PC-9 (cell line): ENCODE measurements around the gene TRAF3. TPM values are rescaled to one million over a fixed set of nuclear protein-coding genes. Genes with fewer than 3 reads are reported as not detected.

Source experiments
- BruUV-seq: library from RNA; stranded (reverse); fragments of 400-500 nt; replicated peaks from 2 replicates; lab custom pipeline; 2021; lab: Mats Ljungman, UMichigan
- CTCF ChIA-PET: fragments of 300-600 bp; sonication (Branson Sonifier 250); formaldehyde crosslinking; loops from one replicate; lab custom pipeline; 2022; ENCODE audit warnings: antibody characterized with exemption; lab: Charles Lee
- POLR2A ChIA-PET: fragments of 300-600 bp; sonication (Branson Sonifier 250); formaldehyde crosslinking; loops from one replicate; lab custom pipeline; 2022; ENCODE audit warnings: antibody characterized with exemption; ENCODE audit not compliant: unreplicated experiment; lab: Charles Lee
- DNase-seq, 2 experiments: peaks; one replicate each; pipeline versions ENCODE4 v3.0.0 to v3.0.0-alpha.2; 2015 to 2022; ENCODE audit warnings: mixed read lengths in 1 of 2
- H2AFZ ChIP-seq: fragments of 200-600 bp; sonication (generic); 2 replicates; pipeline ENCODE4 v1.8.1; 2017; ENCODE audit warnings: antibody characterized with exemption
- H3F3A ChIP-seq: fragments of 200-600 bp; sonication (generic); 2 replicates; pipeline ENCODE4 v1.8.1; 2017; ENCODE audit warnings: antibody characterized with exemption, mild to moderate bottlenecking, low read depth; ENCODE audit not compliant: insufficient read depth
- H3K27ac ChIP-seq: fragments of 200-600 bp; sonication (generic); 2 replicates; pipeline ENCODE4 v1.6.1; 2016; ENCODE audit warnings: mixed run types
- H3K27me3 ChIP-seq: fragments of 200-600 bp; sonication (generic); 2 replicates; pipeline ENCODE4 v1.6.1; 2016; ENCODE audit warnings: low read depth, mixed run types; ENCODE audit not compliant: insufficient read depth
- H3K36me3 ChIP-seq: fragments of 200-600 bp; sonication (generic); 2 replicates; pipeline ENCODE4 v1.6.1; 2016; ENCODE audit warnings: low read depth, mixed run types
- H3K4me1 ChIP-seq: fragments of 200-600 bp; sonication (generic); replicated peaks from 2 replicates; pipeline ENCODE4 v1.6.1; 2016; ENCODE audit warnings: mixed run types; ENCODE audit not compliant: insufficient read depth
- H3K4me2 ChIP-seq: fragments of 200-600 bp; sonication (generic); 2 replicates; pipeline ENCODE4 v1.6.1; 2017; ENCODE audit warnings: mixed run types
- H3K4me3 ChIP-seq: fragments of 200-600 bp; sonication (generic); 2 replicates; pipeline ENCODE4 v1.6.1; 2016; ENCODE audit warnings: mixed run types
- H3K79me2 ChIP-seq: fragments of 200-600 bp; sonication (generic); 2 replicates; pipeline ENCODE4 v1.6.1; 2017; ENCODE audit warnings: low read depth, mixed run types
- H3K9me2 ChIP-seq: fragments of 200-600 bp; sonication (generic); 2 replicates; pipeline ENCODE4 v1.8.1; 2017; ENCODE audit warnings: mild to moderate bottlenecking; ENCODE audit not compliant: insufficient read depth
- H3K9me3 ChIP-seq: fragments of 200-600 bp; sonication (generic); 2 replicates; pipeline ENCODE4 v1.8.1; 2016; ENCODE audit warnings: low read depth; ENCODE audit not compliant: insufficient read depth
- H4K20me1 ChIP-seq: fragments of 200-600 bp; sonication (generic); 2 replicates; pipeline ENCODE4 v1.8.1; 2017; ENCODE audit not compliant: insufficient read depth
- CTCF ChIP-seq: fragments of 200-600 bp; sonication (generic); conservative IDR thresholded peaks from 2 replicates; pipeline ENCODE4 v1.6.1; 2017; ENCODE audit warnings: mixed run types, antibody characterized with exemption, mild to moderate bottlenecking, moderate library complexity
- EZH2 ChIP-seq: fragments of 200-600 bp; sonication (generic); IDR thresholded peaks from 2 replicates; pipeline ENCODE4 v1.8.0; 2017; ENCODE audit warnings: antibody characterized with exemption, low read depth
- intact Hi-C: fragments of 100-400 bp; cut with micrococcal nuclease; formaldehyde crosslinking; loops from one replicate; pipeline ENCODE4 v1.10.0; 2022; ENCODE audit not compliant: unreplicated experiment
- total RNA-seq: library from RNA; stranded (reverse); gene quantifications from 2 replicates; pipeline ENCODE4 v1.2.3, GENCODE V29; 2021

The TRAF3 gene
- total RNA-seq, 1 experiment from 2014 or later = 41.3 TPM

- intact Hi-C loops = no loop called here
- Histone ChIP-seq H3K9me3 (peaks cover 9% of the 10 kb centered on the region; the same call in 1 of the 2 replicates), H3K9me2 (no peaks in the 10 kb centered on the region), H4K20me1 (no peaks in the 10 kb centered on the region; the same call in 1 of the 2 replicates), H3K4me2 (no peak overlapping the region), H3K4me3 (no peak overlapping the region), H3K79me2 (no peaks in the 10 kb centered on the region), H2AFZ (no peak overlapping the region), H3K36me3 (peaks cover 12% of the 10 kb centered on the region), H3K4me1 (no peaks in the 10 kb centered on the region), H3K27me3 (no peaks in the 10 kb centered on the region), H3K27ac (no peak overlapping the region), H3F3A (peaks cover 10% of the 10 kb centered on the region)
- DNase-seq = no peak
- ChIA-PET CTCF (interaction anchor here (0.6 kb wide), 1 partner anchor 178 kb away, joined by 3 read pairs; no protein-coding TSS in a partner anchor), POLR2A (no interaction called here)
- TF ChIP-seq CTCF (no peak), EZH2 (no peak)
- no TSS peak for BruUV-seq
Measured at GRCh38 chr14:102746634-102747438, 30.4 kb upstream of the TRAF3 start.

DNA sequence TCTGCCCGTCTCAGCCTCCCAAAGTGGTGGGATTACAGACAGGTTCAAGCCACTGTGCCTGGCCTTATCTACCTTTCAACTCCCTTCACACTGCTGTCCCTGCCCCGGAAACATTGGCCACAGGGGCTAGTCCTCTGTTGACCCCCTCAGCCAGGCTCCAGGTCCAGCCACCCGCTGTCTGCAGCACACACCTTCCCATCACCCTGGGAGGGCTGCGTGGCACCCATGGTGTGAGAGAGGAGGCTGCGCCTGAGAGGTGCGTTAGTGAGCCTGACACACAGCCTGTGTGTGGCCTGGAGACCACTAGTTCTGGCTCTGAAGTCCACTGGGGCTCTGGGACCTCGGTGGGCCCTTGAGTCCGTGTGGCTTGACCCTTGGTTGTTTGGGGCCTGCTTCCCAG, 28.4 kb upstream of the TRAF3 start:
- ChIA-PET POLR2A (interaction anchor here (0.6 kb wide), 1 partner anchor 94 kb away, joined by 6 read pairs; no protein-coding TSS in a partner anchor), CTCF (no interaction called here)
- Histone ChIP-seq H3K4me1 (no peaks in the 10 kb centered on the region), H3K27ac (no peak overlapping the region), H4K20me1 (no peaks in the 10 kb centered on the region; the same call in 1 of the 2 replicates), H3K9me3 (no peaks in the 10 kb centered on the region), H3K79me2 (no peaks in the 10 kb centered on the region), H3K4me2 (no peak overlapping the region), H3K4me3 (no peak overlapping the region), H3K9me2 (no peaks in the 10 kb centered on the region), H3K27me3 (no peaks in the 10 kb centered on the region), H2AFZ (no peak overlapping the region), H3K36me3 (0 out of 2 replicates have a peak, but pooled peaks cover 6% of the 10 kb centered on the region), H3F3A (no peaks in the 10 kb centered on the region)
- intact Hi-C loops = no loop called here
- TF ChIP-seq CTCF = no peak
- no TSS peak for BruUV-seq
- DNase-seq = no peak

DNA sequence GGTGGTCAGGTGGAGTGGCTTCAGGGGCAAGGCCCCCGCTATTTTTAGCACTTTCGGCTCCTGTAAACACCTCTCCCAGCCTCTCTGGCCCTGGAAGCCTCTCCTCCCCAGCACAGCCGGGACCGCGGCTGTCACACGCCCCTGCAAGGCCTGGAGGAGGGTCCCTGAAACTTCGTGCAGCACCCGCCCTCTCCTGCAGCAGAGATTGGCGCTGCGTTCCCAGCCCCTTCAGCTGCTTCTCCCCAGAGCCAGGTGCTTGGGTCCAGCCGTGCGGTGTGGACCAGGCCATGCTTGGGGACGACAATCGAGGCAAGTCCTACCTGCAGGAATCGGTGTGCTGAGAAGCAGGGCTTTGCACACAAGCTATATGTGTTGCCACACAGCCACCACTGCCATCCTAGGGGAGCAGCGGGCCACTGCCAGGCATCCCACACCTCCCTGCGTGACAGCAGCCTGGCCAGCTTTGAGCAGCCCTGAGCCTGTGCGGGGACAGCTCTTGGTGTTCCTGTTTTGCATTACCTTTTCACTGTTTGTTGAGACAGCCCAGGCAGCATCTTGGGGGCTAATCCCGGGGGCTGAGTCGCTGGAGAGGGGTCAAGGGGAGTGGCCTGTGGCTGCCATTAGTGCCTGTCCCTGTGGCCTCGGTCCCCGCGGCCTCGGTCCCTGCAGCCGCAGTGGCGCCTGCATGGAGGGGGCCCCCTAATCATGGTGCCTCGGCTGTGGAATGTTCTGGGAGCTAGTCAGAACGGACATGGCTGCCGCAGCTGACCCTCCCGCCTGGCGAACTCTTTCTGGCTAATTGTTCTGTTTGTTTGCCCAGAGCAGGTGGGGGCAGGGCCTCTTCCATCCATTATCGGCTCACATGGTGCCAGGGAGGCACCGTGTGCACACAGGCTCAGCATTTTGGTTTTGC, 27.6 kb upstream of the TRAF3 start:
- Histone ChIP-seq H3K27me3 (no peaks in the 10 kb centered on the region), H3K4me3 (no peak overlapping the region), H3K9me3 (no peaks in the 10 kb centered on the region), H3K4me2 (no peak overlapping the region), H3K9me2 (no peaks in the 10 kb centered on the region), H3K4me1 (no peaks in the 10 kb centered on the region), H3F3A (no peaks in the 10 kb centered on the region), H3K36me3 (0 out of 2 replicates have a peak, but pooled peaks cover 6% of the 10 kb centered on the region), H2AFZ (no peak overlapping the region), H3K27ac (no peak overlapping the region), H3K79me2 (no peaks in the 10 kb centered on the region), H4K20me1 (no peaks in the 10 kb centered on the region; the same call in 1 of the 2 replicates)
- ChIA-PET CTCF (no interaction called here), POLR2A (no interaction called here)
- BruUV-seq = no TSS peak
- no peak for DNase-seq
- intact Hi-C loops = no loop called here
- TF ChIP-seq EZH2 = no peak
- no peak for TF ChIP-seq CTCF
